GM19043 (cell line): ENCODE results near the gene TMEM208.

Source experiments
- ATAC-seq: cut with Tn5 transposase; IDR thresholded peaks from one replicate; pipeline ENCODE4 v1.9.1; 2021; ENCODE audit warnings: low read depth; ENCODE audit not compliant: unreplicated experiment

Gene TMEM208

DNA sequence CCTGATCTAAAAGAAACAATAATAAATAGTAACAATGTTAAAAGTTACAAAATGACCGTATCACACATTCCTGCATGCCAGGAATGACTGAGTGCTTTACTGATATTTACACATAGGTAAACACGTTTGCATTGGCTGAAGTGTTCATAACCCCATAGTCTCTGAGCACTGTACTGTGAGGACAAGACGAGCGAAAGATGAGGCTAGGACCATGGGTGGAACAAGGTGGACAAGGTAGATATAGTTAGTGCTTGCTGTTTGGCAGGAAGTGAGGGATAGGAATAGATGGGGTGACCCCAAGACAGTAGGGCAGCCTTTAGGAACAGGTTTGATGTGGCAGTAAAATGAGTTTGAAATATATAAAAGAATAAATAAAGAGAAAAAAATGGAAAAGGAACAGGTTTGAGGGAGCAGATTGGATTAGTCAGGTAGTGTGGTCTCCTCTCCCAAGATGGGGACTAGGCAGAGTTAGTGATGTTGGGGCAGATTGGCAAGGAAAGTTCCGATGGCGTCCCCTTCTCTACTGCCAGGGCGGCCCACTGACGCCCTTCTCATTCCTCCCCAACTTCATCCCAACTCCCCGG is 35.4 kb upstream of the TMEM208 start:
- no peak for ATAC-seq

DNA sequence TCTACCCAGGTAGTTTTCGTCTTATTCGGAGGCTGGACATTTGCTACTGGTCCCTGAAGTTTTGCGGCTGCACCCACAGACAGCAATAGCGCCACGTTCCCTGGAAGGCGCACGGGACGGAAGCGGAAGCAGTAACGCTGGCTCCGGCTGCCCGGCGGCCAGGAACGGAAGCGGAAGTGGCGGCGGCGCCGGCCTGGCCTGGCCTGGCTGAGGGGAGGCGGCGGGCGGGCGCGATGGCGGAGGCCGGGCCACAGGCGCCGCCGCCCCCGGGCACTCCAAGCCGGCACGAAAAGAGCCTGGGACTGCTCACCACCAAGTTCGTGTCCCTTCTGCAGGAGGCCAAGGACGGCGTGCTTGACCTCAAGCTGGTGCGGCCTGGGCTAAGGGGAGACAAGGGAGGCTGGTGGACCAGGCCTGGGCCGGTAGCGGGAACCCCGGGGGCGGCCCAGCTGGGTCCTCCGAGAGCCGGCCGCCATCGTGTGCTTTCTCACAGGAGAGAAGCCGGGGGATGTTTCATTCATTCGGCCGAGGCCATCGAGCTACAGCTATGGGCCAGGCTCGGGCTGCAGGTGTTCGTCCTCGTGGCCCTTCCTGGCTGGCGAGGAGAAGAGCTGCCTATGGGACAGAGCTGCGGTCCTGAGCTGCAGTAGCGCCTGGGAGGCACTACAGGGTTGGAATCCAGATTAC is 34.8 kb upstream of the TMEM208 start, which contains the start of gene E2F4:
E2F4 (plus strand) TSS at position 161 of the 687 bp plus-strand sequence; CDS start at position 234, 73 bp downstream.
- peak; percentile 93 for ATAC-seq

DNA sequence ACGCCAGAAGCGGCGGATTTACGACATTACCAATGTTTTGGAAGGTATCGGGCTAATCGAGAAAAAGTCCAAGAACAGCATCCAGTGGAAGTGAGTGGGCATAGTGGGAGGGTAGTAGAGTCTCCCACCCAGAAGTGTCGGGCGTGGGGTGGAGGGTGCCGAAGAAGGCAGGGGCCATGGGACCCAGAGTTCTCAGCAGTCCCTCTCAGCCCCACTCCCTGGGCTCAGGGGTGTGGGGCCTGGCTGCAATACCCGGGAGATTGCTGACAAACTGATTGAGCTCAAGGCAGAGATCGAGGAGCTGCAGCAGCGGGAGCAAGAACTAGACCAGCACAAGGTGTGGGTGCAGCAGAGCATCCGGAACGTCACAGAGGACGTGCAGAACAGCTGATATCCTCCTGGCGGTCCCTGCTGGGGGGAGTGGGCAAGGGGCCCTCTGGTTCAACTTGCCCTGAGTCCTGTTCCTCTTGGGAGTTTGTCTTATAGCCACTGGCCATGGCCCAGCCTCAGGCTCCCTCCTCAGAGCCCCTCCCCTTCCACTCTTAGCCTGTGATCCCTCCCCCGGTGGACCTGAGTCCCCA is 34.1 kb upstream of the TMEM208 start:
- no peak for ATAC-seq

DNA sequence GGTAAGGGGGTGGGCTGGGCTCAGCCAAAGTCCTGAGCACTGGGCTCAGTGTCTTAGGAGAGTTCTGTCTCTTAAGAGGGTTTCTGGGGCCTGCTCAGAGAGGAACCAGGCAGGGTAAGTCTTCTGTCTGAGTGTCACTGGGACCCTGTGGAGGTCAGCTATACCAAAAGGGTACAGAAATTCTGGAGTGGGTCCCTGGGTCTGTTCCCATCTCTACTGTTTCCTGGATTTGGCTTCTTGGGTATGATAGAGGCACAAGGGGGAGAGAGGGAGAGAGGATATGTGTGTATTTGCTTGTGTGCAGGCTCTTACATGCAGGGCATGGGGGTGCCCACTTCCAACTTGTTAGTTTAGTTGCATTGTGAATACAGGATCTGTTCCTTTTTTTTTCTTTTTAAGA is 33.4 kb upstream of the TMEM208 start:
- ATAC-seq = no peak

DNA sequence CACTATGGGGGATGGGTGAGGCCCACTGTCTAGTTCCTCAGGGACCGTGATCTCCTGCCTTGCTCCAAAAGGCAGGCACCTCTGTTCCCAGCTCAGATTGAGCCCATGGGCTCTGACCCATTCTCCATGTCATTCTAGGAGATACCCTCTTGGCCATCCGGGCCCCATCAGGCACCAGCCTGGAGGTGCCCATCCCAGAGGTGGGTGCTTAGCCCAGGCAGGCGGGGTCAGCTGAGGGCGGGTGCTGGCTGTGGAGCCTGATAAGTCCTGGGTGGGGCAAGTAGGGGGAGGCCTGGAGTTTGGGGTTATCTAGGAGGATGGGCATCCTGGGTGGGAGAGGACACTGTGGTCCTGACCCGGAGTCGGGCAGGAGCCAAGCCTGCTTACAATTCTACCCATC is 32.7 kb upstream of the TMEM208 start:
- ATAC-seq = no peak

DNA sequence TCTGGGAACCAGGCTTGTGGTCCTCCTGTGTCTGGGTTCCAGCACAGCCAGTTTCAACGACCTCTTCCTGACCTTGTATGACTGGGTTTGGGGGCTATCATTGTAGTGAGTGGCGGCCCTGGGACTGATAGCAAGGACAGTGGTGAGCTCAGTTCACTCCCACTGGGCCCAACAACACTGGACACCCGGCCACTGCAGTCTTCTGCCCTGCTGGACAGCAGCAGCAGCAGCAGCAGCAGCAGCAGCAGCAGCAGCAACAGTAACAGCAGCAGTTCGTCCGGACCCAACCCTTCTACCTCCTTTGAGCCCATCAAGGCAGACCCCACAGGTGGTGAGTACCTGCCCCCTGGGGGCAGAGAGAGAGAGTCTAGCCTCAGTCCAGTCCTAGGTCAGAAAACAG is 31.3 kb upstream of the TMEM208 start:
- no peak for ATAC-seq

DNA sequence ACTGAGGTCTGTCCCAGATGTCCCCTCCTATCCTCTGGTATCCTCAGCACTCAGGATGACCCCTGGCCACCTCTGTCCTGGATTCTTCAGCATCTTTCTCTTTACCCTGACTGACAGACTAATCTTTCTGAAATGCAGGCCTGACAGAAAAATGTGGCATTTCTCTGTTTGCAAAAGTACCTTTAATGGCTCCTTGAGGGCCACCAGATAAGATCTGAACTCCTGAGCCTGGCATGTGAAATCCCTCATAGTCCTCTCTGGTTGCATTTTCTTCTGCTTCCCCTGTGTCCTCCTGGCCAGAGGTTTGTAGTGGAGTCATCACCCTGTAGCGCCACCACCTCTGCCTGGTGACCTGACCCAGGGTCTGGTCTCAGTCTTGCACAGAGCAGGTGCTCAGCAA is 30.0 kb upstream of the TMEM208 start:
- ATAC-seq = no peak

DNA sequence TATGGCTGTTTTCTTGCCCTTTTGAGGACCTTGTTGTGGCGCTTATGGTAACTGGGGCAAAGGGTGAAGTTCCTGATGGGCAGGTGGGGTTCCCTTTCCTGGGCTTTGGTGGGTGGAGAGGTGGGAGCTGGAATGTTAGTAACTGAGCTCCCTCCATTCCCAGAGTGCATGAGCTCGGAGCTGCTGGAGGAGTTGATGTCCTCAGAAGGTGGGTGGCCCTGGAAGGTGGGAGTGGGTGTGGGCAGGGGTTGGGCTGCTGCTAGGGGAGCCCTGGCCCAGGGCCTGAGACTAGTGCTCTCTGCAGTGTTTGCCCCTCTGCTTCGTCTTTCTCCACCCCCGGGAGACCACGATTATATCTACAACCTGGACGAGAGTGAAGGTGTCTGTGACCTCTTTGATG is 29.2 kb upstream of the TMEM208 start:
- no peak for ATAC-seq

DNA sequence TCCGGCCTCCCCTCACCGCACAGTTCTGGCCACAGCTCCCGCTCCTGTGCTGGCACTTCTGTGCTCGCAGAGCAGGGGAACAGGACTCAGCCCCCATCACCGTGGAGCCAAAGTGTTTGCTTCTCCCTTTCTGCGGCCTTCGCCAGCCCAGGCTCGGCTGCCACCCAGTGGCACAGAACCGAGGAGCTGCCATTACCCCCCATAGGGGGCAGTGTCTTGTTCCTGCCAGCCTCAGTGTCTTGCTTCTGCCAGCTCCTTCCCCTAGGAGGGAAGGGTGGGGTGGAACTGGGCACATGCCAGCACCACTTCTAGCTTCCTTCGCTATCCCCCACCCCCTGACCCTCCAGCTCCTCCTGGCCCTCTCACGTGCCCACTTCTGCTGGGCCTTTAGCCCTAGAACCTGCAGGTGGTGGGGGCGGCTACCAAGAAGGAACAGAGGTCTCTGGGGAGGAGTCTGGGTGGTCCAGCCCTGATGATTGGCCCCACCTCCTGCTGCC is 28.6 kb upstream of the TMEM208 start:
- ATAC-seq = no peak

DNA sequence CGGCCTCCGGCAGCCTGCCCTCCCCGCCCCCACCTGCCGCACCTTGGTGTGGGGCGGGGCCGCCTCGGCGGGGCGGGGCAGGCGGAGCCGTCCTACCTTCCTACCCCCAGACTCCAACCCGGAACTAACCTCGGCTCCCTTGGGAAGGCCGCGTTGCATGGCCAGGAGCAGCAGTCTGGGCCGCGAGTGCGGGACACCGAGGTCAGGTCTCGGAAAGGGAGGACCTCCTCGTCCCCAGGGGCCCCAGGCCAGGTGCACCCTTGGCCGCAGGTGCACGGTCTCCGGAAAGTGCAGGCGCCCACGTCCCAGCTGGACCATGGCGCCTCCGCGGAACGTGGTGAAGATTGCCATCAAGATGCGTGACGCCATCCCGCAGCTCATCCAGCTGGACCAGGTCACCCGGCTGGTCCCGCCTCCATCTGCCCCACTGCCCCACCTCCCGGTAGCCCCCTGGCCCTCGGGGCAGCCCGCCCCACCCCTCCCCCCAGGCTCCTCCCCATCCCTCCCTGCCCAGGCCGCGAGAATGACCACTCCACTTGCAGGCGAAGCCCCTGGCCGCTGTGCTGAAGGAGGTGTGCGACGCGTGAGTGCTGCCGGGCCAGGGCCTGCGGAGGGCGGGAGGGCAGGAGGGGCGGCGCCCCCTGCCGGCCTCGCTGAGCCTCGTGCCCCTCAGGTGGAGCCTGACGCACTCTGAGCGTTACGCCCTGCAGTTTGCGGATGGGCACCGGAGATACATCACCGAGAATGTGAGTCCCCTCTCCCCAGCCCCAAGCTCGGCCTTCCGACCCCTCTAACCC is 27.7 kb upstream of the TMEM208 start, which contains the start of gene ELMO3:
ELMO3 (plus strand) TSS at position 121 of the 797 bp plus-strand sequence; CDS start at position 317, 196 bp downstream.
- ATAC-seq = no peak

DNA sequence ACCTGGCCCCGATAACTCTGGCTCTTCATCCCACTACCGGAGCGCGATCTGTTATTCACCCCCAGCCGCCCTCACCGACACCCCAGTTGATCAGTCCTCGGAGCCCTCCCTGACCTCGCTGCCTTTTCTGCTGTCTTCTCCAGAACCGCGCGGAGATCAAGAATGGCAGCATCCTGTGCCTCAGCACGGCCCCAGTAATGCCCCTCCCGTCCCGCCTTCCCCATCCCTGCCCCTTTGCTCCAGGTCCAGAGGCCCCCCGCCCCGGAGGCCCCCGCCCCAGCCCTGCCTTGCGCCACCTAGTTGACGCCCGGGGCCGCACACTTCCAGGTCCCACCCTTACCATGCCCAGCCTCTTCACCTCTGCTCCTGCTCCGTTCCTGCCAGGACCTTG is 27.1 kb upstream of the TMEM208 start:
- no peak for ATAC-seq

DNA sequence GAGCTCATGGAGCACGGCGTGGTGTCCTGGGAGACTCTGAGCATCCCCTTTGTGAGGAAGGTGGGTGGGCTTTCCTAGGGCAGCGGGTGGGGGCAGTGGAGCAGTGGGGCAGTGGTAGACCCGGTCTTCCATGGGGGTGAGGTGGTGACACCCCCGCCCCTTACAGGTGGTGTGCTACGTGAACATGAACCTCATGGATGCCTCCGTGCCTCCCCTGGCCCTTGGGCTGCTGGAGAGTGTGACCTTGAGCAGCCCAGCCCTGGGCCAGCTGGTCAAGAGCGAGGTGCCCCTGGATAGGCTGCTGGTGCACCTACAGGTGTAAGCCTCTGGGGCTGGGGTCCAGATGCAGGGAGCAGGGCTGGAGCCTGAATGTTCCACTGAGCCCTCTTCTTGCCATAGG is 26.4 kb upstream of the TMEM208 start:
- ATAC-seq = no peak

DNA sequence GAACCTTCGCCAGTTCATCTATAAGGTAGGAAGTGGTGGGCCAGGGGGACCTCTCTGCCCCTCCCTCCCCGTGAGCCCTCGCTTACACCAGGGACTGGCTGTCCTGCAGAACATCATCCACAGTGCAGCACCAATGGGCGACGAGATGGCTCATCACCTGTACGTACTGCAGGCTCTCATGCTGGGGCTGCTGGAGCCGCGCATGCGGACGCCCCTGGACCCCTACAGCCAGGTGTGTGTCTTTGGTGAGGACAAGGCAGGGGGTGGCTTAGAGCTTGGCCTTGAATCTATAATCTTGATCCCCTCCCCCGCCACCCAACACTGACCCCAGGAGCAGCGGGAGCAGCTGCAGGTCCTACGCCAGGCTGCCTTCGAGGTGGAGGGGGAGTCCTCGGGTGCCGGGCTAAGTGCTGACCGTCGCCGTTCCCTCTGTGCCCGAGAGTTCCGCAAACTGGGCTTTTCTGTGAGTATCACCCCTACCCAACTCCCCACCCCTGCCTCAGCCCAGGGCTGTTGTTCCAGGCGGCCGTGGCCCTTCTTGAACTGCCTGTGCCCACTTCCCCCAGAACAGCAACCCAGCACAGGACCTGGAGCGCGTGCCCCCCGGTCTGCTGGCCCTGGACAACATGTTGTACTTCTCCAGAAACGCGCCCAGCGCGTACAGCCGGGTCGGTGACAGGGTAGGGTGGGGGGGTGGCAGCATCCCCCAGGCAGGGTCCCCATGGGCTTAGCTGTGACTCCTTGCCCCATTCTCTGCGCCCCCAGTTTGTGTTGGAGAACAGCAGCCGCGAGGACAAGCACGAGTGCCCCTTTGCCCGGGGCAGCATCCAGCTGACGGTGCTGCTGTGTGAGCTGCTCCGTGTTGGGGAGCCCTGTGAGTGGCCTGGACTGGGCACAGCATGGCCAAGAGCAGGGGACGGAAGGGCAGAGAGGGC is 25.3 kb upstream of the TMEM208 start:
- ATAC-seq = no peak

DNA sequence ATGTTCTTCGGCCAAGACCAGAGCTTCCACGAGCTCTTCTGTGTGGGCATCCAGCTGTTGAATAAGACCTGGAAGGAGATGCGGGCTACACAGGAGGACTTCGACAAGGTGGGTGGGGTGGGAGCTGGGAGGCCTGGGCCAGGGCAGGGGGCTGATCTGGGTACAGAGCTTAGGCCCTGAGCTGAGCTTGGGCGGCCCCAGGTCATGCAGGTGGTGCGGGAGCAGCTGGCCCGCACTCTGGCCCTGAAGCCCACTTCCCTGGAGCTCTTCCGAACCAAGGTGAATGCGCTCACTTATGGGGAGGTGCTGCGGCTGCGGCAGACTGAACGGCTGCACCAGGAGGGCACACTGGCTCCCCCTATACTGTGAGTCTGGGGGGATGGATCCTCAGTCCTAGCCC is 24.5 kb upstream of the TMEM208 start:
- ATAC-seq = no peak

DNA sequence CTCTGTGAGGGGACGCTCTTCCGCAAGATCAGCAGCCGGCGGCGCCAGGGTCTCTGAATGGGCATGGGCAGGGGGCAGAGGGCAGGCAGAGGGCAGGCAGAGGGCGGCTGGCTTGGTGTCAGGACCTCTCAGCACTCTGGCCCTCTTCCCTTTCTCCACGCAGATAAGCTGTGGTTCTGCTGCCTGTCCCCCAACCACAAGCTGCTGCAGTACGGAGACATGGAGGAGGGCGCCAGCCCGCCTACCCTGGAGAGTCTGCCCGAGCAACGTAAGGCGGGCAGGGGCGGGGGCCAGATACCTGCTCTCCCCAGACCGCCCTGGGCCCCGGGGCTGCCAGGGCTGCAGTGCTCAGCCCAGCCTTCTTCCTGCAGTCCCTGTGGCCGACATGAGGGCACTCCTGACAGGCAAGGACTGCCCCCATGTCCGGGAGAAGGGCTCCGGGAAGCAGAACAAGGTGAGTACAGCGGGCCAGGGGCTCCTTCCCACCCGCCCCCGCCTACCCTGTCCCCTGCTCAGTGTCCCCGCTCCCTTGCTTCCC is 23.9 kb upstream of the TMEM208 start:
- no peak for ATAC-seq

DNA sequence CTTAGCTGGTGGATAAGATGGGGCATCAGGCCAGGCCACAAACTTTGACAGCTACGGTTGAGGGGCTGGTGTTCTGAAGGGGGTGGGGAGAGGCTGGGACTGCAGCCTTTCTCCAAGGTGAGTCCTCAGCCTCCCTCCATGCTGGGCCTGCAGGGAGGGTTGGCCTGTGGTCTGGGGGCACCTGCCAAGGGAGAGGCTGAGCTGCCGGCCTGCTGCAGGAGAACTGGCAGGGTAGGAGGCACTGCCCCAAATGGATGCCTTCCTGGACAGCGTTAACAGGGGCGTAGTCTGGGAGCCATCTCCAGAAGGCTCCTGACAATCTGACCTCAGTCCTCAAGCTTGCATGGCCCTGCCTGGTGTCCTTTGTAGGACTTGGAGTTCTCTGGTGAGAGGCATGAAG is 22.9 kb upstream of the TMEM208 start:
- no peak for ATAC-seq

DNA sequence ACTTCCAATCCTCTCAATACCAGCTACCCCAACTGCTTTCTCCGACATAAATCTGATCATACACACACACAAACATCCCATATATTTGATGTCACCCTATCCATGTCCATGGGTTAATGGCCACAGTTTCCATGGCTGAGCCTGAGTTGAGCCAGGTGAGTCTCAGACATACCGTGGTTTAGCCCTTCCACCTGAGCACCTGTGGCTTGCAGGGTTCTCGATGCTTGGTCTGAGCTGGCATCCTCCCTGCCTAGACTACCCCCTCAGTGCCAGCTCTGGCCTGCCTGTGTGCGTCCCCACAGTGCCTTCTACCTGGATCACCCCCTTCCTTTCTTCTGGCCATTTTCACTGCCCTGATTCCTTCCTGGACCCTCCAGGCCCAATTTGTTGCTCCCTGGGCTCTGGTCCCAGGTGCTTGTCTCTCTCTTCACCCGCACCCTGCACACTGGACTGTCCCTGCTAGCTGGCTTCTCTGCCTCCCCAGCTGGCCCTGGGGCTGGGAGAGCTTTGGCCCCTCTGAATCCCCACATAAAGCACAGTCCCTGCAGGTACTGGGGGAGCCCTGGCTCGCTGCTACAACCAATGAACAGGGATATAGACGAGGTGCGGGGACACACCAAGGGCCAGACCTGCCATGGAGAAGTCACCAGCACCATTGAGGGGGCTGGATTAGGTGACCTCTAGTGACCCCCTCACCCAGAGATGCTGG is 20.6 kb upstream of the TMEM208 start:
- no peak for ATAC-seq

DNA sequence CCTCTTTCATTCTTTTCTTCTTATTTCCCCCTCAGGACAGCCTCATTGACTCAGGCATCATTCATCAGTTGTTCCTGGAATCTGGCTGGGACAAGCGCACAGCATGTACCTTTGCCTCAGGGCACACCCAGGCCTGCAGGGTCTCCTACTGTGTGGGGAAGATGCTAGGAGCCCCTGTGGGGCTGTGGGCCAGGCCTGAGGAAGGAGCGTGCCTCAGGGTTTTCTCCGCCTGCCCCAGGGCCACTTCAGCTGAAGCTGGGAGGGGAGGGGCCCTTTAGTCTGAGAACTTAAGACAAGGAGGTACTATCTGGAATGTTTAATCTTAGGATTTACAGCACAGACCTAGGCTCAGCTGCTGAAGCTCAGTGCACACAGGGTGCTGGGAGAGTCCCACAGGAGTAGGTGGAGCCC is 20.1 kb upstream of the TMEM208 start:
- ATAC-seq = no peak
